Coronary artery (tissue), 2 donors: ENCODE data around the gene OMA1.
A peak's percentile ranks its signal among the peaks of the same experiment; 100 is the strongest.
"Not testable (repeated sequence)": the region's sequence is repeated elsewhere in the genome, so short reads cannot be mapped to it uniquely, and the experiment has no call there.

Source experiments
- DNase-seq: peaks from one replicate; pipeline ENCODE4 v3.0.0-alpha.2; 2017; ENCODE audit warnings: low spot score
- H3K27ac ChIP-seq, 2 donors: fragments of 200-600 bp; sonication (generic); one replicate each; pipeline ENCODE4 v1.5.1; 2016 to 2019
- H3K4me3 ChIP-seq: fragments of 200-600 bp; sonication (generic); 2 replicates; pipeline ENCODE4 v1.5.1; 2016; ENCODE audit warnings: mild to moderate bottlenecking, moderate library complexity
- CTCF ChIP-seq: fragments of 200-600 bp; sonication (generic); IDR thresholded peaks from one replicate; pipeline ENCODE4 v1.5.1; 2019; ENCODE audit warnings: antibody characterized with exemption

Gene OMA1

GRCh38 chr1:58586271-58586670 lies 39.7 kb upstream of the OMA1 start:
- TF ChIP-seq CTCF = no peak
- DNase-seq = no peak
- Histone ChIP-seq H3K4me3 (no peak overlapping the region), H3K27ac (peak overlapping the region in 1 of 2 donors; percentile 90)

GRCh38 chr1:58585581-58586151 lies 39.1 kb upstream of the OMA1 start:
- Histone ChIP-seq H3K4me3 (no peak overlapping the region), H3K27ac (peak overlapping the region; percentile 66 to 90)
- DNase-seq = no peak
- no peak for TF ChIP-seq CTCF

- no peak for DNase-seq
- H3K4me3 ChIP-seq = no peak overlapping the region
- peak overlapping the region; percentile 66 to 90 for H3K27ac ChIP-seq
- no peak for TF ChIP-seq CTCF
Measured at GRCh38 chr1:58585166-58585565, 38.6 kb upstream of the OMA1 start.

- Histone ChIP-seq H3K4me3 (peak overlapping the region; percentile 11), H3K27ac (peak overlapping the region; percentile 66 to 90)
- DNase-seq = peak; percentile 89
- no peak for TF ChIP-seq CTCF
Measured at GRCh38 chr1:58584082-58584895, 37.8 kb upstream of the OMA1 start.

GRCh38 chr1:58583496-58583895 lies 37.0 kb upstream of the OMA1 start:
- H3K4me3 ChIP-seq = no peak overlapping the region
- no peak for DNase-seq
- no peak for TF ChIP-seq CTCF
- H3K27ac ChIP-seq = peak overlapping the region; percentile 66 to 90

- H3K27ac ChIP-seq, H3K4me3 ChIP-seq, DNase-seq: not testable (repeated sequence)
Measured at GRCh38 chr1:58582143-58582542, 35.6 kb upstream of the OMA1 start.

GRCh38 chr1:58581641-58582040 lies 35.1 kb upstream of the OMA1 start:
- Histone ChIP-seq H3K4me3 (no peak overlapping the region), H3K27ac (no peak overlapping the region)
- no peak for TF ChIP-seq CTCF
- DNase-seq = no peak
